ENCODE measurements around the gene MPP4.
A peak's percentile ranks its signal among the peaks of the same experiment; 100 is the strongest.

Gene MPP4

DNA sequence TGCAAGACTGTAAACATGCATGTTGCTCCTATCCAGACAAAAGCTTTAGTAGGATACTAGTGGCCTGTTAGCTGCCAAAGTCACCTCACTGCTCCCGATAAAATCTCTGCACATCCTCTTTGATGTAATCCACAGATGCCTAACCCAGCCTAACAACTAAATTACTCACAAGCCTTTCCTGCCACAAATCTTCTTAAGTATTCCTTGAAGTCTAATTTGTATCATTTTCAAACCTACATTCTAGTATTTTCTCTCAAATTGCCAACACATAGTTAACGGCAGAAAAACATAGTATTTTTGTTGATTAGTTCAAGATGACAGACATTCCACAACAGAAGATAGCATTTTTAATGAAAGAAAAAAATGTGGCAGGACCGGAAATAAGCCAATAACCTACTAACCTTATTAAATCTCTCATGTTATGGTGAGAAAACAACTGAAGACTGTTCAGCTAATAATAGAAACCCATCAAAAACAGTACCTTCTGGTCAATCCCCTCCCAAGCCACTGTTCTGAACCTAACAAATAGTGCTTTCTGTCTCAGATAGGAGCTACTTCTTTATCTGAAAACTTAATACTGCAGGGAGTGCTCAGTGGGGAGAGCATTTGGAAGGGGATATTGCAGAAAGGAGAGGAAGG lies at the start of gene MPP4:
MPP4 (minus strand) TSS at position 57 of the 639 bp plus-strand sequence. CDS start 4,690 bp downstream, outside the sequence.
- peak; percentile 31 for DNase-seq (ENCODE audit: low spot score)
- no peak for FAIRE-seq

- DNase-seq (ENCODE audit: low spot score), result no peak
- no peak for FAIRE-seq
Observed at GRCh38 chr2:201746551-201746950, 48.1 kb upstream of the MPP4 start.

DNA sequence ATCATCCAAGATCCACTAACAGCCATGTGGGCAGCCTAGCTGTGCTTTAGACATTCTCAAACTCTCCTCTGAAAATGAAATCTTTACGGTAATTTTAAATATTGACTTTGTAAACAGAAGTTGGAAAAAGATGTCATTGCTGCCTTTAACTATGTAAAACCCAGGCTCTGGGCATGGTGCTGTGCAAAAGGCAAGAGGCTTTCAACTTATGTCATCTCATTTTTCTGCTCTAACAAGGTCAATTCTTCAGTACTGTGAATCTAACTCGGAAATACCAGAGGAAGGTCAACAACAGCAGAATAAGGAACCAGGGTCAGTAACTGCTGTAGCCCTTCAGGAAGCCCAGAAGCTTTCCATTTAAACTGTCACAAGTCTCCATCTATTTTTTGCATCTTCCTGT lies 37.0 kb upstream of the MPP4 start:
- no peak for FAIRE-seq

DNA sequence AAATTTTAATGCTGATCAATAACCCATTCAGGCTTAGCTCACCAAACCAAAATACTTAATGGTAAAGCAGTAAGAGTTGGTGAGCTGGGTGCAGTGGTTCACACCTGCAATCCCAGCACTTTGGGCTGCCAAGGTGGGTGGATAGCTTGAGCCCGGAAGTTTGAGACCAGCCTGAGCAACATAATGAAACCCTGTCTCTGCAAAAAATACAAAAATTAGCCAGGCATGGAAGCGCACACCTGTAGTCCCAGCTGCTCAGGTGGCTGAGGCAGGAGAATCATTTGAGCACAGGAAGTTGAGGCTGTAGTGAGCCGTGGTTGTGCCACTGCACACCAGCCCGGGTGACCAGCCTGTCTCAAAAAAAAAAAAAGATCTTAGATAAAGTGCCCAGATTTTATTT lies 35.7 kb upstream of the MPP4 start:
- DNase-seq (ENCODE audit: low spot score) (no peak), FAIRE-seq (no peak)

More for the DNA sequence above, 37.0 kb upstream of the MPP4 start:
- DNase-seq (ENCODE audit: low spot score), result no peak

GRCh38 chr2:201733544-201733943 lies 35.1 kb upstream of the MPP4 start:
- DNase-seq (ENCODE audit: low spot score) (no peak), FAIRE-seq (no peak)

DNA sequence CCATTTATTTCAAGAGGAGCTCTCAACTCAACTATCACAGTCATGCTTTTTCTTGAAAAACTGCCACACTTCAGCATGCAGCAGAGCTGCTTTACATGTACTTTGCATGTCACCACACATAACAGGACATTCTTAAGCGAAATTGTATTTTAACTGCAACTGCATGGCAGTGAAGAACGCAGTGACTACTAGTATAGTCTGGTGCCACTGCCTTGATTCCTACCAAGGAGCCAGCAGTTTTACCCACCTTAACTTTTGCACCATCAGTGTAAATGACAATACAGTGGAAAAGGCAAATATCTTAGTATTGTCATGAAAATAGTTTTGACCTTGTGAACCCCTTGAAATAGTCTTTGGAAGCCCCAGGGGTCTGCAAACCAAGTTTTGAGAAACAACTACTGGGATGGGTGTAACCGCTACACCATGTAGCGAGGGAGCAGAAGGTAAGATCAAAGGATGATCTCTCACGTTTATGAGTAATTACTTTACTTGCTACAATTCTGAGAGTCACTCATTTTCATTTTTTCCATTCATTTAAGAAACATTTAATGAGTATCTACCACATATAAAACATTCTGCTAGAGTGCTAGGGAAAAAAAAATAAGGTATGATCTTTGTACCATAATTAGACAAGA lies 32.3 kb upstream of the MPP4 start:
- FAIRE-seq (no peak), DNase-seq (ENCODE audit: low spot score) (no peak)

DNA sequence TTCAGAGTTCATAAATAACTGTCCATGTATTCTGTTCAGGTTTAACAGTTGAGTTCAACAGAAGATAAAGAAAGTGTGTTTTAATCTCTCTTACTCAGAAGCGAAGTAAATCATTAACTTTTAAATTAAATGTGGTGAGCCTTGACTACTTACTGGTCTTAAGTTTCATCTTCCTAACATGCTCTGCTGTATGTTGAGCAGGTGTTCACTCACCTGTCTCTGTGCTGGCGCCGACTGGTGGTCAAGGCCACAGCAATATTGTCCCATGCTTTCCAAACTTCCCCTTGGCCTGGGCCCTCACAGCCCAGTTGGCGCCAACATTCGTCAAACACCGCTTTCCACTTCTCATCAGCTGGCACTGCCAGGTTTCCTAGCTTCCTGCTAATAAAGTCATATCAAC lies 17.0 kb upstream of the MPP4 start:
- DNase-seq (ENCODE audit: low spot score) (no peak), FAIRE-seq (peak; percentile 68)

GRCh38 chr2:201712726-201713125 lies 14.3 kb upstream of the MPP4 start:
- FAIRE-seq, result no peak
- DNase-seq (ENCODE audit: low spot score), result no peak

- no peak for FAIRE-seq
- no peak for DNase-seq (ENCODE audit: low spot score)
Observed at GRCh38 chr2:201709747-201710146, 11.3 kb upstream of the MPP4 start.

DNA sequence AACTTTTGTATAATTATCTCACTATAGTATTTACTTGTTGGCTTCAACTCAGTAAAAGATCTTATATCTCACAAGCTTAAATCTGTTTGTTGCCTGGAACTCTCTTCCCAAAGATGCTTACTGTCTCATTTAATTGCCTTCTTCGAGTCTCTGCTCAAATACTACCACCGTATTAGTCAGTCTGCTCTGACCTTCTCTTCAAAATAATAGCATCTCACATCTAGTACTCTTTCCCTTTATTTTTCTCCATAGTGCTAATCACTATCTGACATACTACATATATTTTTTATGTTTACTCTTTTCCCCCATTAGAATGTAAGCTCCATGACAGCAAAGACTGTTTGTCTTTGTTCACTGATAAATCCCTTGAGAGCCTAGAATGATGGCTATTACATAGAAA lies 10.6 kb upstream of the MPP4 start:
- FAIRE-seq (no peak), DNase-seq (ENCODE audit: low spot score) (no peak)

GRCh38 chr2:201707753-201708152 lies 9.3 kb upstream of the MPP4 start:
- DNase-seq (ENCODE audit: low spot score), result no peak
- no peak for FAIRE-seq

DNA sequence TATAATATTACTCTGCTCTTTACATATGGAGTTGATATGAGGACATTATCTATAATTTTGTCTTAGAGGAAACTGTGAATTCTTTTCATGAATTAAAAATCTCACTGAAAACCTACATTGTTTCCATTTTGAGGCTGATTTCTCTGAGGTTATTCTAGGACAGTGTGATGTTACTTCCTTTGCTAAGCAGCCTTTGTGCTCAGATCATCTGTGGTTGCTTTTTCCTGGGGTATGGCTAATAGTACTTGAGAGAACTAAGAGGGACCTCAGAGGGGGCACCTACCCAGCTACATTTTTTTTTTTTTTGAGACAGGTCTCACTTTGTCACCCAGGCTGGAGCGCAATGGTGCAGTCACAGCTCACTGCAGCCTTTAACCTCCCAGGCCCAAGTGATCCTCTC lies 8.7 kb upstream of the MPP4 start:
- no peak for DNase-seq (ENCODE audit: low spot score)
- no peak for FAIRE-seq

- no peak for DNase-seq (ENCODE audit: low spot score)
- no peak for FAIRE-seq
Observed at GRCh38 chr2:201704536-201704935, 6.1 kb upstream of the MPP4 start.

GRCh38 chr2:201701646-201702045 lies 3.2 kb upstream of the MPP4 start:
- DNase-seq (ENCODE audit: low spot score) (no peak), FAIRE-seq (no peak)

GRCh38 chr2:201699416-201699815 lies 972 bp upstream of the MPP4 start:
- no peak for DNase-seq (ENCODE audit: low spot score)
- FAIRE-seq, result no peak

DNA sequence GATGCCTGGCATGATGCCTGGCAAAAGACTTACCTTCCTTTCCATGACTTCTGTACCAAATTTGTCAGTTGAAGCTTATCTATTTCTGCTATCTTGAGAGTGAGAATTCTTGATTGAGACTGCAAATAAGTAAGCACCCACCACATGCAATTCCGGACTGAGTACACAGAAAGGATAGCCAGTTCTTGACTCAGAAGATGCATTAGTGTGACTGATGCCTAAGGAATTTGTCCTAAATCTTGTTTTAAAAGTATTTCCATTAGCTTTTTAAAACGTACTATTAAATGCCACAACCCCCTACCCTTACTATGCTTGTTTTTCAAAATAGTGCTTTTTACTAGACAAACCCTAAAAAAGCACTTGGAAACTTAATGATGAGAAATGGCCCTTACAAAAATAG lies 545 bp downstream of the MPP4 start:
- peak; percentile 76 for DNase-seq (ENCODE audit: low spot score)
- FAIRE-seq, result peak; percentile 57

- FAIRE-seq (no peak), DNase-seq (ENCODE audit: low spot score) (peak; percentile 70)
Observed at GRCh38 chr2:201696151-201696659, 2.2 kb downstream of the MPP4 start.

DNA sequence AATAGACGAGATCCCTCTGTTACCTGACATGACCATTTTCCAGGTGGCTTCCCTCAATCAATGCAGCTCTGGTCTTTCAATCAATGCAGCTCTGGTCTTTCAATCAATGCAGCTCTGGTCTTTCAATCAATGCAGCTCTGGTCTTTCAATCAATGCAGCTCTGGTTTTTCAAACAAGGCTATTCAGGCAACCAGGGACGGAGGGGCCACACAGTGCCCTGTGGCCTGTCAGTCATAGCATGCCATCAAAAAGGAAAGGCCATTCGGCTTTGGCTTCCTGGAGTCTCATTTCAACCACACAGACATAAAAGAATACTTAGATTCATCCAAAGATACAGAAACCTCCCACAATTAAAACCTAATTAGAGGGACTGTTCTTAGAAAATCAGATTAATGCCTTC lies 13.3 kb downstream of the MPP4 start:
- FAIRE-seq, result no peak
- no peak for DNase-seq (ENCODE audit: low spot score)

DNA sequence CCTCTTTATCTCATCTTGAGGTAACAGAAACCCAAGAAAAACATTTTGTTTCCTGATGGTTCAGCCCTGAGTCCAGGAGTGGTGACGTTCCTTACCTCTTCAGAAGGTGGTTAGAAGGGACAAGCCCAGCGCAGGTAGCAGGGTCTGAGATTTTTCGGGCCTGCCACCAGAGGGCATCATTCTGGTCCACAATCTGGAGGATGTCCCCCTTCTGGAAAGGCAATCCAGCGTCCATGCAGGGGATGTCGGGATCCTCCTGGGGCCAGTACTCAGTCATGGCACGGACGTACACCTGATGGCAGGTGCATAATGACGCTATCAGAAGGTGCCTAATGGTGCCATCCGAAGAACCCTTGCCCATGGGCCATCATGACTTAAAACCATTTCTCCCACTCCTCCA lies 17.7 kb downstream of the MPP4 start:
- FAIRE-seq (no peak), DNase-seq (ENCODE audit: low spot score) (no peak)

DNA sequence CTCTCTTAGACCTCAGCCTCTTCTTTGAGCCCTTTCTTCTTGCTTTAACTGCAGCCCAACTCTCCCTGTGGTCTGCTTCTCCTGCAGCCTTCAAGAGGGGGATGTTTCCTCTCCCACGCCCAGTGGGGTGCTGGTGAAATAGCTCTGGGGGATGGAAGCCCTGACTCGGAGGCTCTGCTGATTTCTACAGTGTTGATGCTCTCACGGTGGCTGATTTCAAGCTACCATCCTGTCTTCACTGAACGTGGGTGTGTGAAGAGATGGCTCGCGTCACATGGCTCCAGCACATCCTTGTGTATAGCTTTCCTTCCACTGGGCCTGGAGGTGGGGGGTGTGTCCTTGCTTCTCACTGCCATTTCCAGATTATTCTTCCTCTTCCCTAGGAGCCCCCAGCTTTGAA lies 20.0 kb downstream of the MPP4 start:
- FAIRE-seq (no peak), DNase-seq (ENCODE audit: low spot score) (no peak)

DNA sequence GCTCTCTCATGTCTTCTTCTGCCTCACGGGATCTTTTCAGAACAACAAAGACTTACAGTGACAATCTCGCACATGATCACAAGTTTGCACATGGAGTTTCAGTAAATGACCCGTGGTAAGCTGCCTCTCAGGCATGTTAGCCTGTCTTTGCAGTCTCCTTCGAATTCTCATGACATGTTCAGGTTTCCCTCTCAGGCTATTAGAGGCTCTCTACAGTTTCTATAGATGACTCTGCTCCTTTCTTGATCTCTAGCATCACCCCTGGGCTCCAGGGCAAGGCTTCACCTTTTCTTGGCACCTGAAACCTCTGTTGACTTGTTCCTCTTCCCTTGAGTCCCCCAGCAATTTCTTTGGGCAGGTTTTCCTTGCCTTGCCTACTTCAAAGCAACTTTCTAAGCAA lies 23.0 kb downstream of the MPP4 start:
- DNase-seq (ENCODE audit: low spot score) (no peak), FAIRE-seq (no peak)

- DNase-seq (ENCODE audit: low spot score) (no peak), FAIRE-seq (no peak)
Observed at GRCh38 chr2:201674794-201675193, 23.6 kb downstream of the MPP4 start.

DNA sequence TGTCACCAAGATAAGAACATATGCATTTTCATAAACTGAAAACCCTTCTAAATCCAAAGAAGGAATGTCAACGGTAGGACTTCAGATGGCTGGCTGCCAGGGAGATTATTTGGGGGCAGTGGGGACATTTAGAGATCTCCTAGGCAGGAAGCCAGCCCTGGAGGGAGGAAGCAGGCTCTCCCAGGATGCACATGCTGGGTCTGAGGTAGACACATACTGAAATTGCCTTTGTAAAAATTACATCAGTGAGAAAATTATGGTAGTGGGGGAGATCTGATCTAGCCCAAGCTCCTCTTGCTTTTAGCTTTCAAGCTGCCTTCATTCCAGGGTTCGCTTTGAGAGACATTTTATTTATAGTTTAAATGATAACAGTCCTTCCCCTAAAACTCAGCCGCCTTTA lies 24.1 kb downstream of the MPP4 start:
- no peak for FAIRE-seq
- DNase-seq (ENCODE audit: low spot score), result no peak

Data from RCC 7860 (cell line).